ENCODE data around the gene MMP11.

MMP11 gene, protein sequence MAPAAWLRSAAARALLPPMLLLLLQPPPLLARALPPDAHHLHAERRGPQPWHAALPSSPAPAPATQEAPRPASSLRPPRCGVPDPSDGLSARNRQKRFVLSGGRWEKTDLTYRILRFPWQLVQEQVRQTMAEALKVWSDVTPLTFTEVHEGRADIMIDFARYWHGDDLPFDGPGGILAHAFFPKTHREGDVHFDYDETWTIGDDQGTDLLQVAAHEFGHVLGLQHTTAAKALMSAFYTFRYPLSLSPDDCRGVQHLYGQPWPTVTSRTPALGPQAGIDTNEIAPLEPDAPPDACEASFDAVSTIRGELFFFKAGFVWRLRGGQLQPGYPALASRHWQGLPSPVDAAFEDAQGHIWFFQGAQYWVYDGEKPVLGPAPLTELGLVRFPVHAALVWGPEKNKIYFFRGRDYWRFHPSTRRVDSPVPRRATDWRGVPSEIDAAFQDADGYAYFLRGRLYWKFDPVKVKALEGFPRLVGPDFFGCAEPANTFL

DNA sequence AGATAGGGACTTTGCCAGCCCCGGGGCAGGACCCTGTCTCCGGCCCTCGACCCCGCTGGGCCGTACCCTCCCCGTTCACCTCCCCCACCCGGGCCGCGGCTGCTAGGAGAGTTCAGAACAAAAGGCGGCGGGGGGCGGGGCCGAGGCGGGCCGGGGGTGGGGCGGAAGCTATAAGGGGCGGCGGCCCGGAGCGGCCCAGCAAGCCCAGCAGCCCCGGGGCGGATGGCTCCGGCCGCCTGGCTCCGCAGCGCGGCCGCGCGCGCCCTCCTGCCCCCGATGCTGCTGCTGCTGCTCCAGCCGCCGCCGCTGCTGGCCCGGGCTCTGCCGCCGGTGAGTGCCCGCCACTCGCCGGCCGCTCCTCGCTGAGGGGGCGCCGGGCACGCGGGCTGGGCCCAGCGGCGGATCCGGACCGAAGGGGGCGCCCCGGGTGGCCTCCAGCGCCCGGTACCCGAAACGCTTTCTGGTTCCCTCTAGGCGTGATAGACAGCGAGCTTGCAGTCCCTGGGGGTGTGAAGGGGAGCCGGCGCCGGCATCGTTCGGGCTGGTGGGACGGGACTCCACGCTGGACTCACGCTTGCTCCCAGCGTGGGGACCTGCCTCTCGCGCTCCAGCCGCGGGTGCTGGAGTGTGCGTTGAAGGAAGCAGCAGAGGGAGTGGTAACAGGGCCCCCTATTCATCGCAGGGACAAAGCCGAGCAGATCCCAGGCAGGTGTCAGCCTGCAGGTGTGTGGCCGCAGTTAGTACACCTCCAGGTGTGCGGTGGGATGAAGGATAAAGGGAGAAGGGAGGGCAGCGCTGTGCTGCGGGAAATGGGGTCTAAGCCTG lies at the start of gene MMP11:
MMP11 (plus strand) TSS at position 201 of the 825 bp plus-strand sequence; CDS start at position 223, 22 bp downstream.
- no peak for DNase-seq (ENCODE audit: low spot score)

DNA sequence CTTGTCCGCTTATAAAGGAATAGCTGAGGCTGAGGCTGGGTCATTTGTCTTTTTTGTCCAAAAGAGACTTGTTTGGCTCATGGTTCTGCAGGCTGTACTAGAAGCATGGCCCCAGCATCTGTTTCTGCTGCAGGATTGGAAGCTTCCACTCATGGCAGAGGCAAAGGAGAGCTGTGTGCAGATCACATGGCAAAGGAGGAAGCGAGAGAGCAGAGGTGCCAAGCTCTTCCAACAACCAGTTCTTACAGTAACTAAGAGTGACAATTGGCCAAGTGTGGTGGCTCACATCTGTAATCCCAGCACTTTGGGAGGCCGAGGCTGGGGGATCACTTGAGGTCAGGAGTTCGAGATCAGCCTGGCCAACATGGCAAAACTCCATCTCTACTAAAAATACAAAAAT lies 44.5 kb upstream of the MMP11 start:
- DNase-seq (ENCODE audit: low spot score): peak; percentile 57

DNA sequence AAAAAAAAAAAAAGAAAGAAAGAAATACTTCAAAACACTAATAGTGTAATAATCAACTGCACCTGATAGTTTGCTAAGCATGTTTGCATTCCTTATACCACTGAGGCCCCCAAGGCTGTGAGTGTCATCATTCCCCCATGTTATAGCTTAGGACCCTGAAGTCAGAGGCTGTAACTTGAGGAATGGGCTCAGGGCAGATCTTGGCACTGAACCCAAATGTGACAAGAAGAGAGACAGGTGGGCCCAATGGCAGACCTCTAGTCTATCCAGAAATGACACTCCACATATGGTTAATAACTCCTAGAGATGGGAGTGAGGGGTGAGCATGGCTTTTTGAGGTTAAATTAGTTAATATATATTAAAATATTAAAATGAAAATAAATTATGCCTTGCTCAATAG lies 35.0 kb upstream of the MMP11 start:
- no peak for DNase-seq (ENCODE audit: low spot score)

DNA sequence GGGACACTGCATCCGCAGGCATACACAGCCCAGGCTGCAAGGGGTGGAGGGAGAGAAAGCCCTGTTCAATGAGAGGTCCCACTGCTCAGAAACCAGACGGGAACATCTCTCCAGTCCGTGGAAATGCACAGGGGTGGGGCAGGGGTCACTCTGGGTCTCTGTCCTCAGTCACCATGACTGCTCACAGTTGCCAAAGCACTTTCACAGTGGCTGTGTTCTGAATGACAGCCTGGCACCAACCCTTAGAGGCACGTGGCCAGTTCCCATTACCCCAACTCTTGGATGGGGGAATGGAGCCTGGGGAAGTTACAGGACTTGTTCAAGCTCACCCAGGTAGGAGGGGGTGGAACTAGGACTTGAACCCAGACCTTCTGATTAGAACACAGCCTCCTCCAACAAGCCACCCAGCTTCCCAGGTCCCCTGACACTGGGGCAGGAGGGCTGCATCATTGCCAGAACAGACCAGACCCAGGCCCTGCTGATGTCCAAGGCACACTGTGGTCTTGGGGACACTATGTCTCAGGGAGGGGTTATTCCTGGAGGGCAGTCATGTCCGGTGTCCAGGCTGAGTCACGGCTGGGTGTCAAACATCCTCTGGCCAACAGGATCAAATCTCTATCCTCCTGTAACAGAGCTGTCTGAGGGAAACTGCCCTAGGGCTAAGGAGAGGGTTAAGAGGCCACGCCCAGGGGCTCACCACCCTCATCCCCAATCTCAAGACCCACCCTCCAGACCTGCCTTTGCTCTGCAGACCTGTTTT lies 30.0 kb upstream of the MMP11 start:
- no peak for DNase-seq (ENCODE audit: low spot score)

DNA sequence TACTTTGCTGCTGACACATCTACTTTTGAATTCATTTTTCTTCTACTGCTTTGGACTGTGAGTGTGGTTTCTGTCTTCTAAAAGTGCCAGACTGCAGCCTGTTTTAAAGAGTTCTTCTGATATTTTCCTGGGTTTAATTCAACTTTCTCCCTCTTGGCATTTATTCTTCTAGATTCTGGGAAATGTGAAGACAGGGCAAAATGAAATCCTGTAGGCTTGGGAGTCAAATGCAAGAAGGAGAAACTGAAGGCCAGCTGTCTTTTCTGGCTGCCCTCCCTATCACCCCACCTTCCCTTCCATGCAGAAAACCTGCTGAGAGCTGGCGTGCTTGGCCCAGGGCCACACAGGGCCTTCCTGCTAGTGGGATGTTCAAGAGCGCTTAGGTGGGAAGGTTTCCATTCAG lies 29.3 kb upstream of the MMP11 start:
- DNase-seq (ENCODE audit: low spot score): no peak

DNA sequence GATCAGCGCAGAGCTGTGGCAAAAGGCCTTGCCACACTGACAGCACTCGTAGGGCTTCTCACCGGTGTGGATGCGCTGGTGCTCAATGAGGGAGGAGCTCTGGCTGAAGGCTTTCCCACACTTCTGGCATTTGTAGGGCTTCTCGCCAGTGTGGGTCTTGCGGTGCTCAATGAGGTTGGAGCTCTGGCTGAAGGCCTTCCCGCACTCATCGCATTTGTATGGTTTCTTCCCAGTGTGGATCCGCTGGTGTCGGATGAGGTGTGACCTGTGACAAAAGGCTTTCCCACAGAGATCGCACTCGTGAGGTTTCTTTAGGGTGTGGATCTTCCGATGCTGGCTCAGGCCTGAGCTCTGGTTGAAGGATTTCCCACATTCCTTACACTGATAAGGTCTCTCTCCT lies 28.6 kb upstream of the MMP11 start:
- DNase-seq (ENCODE audit: low spot score): no peak

DNA sequence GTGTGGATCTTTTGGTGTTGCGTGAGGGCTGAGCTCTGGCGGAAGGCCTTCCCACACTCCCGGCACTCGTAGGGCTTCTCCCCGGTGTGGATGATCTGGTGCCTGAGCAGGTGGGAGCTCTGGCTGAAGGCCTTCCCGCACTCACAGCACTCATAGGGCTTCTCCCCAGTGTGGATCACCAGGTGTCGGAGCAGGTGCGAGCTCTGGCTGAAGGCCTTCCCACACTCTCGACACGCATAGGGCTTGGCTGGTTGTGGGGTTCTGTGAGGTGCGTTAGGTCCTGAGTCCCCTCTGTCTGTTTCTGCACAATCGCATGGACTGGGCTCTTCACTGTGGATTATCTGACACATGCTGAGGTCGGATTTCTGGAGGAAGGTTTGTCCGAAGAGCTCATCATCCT lies 28.2 kb upstream of the MMP11 start:
- no peak for DNase-seq (ENCODE audit: low spot score)

DNA sequence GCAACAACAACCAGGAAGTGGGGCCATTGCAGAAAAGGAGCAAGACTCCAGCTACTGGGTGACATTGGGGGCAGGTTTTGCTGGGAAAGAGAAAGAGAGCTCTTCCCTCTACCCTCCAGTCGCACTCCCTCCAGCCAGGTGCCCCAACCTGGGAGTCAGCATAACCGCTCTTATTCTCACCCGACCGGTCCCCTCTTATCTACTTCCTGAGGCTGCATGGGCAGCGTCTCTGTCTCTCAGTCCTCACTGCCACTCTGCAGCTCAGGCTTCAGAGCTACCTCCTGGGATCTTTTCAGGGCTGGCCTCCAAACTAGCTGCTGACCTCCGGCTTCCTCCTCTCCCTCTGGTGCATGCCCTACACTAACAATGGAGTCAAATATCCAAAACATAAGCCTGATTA lies 26.9 kb upstream of the MMP11 start:
- no peak for DNase-seq (ENCODE audit: low spot score)

DNA sequence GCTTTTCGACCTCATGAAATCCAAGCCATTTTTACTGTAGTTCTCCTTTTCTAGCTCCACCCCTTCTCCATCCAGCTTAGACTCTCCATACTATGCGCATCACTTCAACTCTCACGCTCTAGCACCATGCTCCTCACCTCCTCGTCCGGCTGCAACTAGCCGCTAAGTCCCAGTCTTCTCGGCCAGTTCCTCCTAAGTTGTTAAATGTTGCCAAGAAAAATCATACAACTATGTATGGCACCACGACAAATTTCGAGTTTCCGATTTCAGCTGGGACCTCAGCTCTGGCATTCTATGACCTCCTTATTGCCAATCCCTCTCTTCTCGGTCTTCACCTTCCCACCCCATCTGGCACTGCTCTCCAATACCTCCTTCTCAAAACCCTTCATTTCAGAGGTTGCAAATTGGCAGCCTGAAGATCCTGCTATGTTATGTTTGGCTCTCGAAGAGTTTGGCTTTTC lies 22.8 kb upstream of the MMP11 start:
- DNase-seq (ENCODE audit: low spot score): no peak

DNA sequence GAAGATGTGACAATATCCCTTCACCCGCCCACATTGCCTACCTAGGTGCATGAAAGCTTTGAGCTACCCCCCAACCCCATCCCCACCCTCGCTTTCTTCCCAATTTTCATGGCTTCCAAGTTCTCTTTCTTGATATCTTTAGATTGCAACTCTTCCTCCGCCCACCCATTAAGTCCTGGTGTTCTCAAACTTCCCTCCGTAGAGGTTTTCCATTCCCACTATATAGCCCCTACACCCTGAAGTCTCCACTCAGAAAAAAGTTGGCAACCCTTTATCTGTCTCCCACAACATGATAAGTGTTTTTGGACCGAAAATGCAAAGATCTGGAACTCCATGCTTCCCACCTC lies 22.3 kb upstream of the MMP11 start:
- no peak for DNase-seq (ENCODE audit: low spot score)

DNA sequence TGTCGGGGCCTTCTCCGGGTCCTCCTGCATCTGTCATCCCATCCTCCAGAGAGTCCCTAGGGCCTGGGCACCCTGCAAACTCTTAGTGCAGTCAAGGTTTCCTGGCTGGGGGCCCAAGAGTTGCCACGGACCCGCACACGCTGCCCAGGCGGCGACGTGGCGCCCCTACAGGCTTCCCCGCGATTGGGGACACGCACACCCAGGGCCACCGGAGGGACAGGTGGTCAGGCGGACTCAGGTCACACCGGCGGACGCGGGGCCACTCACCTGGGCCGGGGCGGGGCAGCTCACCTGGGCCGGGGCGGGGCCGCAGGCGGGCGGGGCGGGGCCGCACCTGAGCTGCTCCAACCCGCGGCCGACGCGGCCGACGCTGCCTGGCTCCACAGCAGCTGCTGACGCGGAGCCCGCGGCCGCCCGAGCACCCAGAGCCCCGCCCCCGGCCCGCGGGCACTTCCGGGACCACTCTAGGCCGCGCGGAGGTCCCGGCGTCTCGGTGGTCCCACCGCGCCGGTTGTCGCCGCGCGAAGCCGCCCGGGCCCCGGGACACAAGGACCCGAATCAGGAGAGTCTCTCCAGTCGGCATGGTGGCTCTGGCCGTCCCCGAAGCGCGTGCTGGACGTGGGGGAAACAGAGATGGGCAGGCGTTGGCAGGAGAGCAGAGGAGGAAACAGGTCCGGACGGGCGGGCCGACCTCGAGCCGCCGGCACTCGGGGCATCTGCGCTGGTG lies 21.8 kb upstream of the MMP11 start, which contains the start of gene ZNF70:
ZNF70 (minus strand) TSS at position 399 of the 727 bp plus-strand sequence. CDS start 5,972 bp downstream, outside the sequence.
- DNase-seq (ENCODE audit: low spot score): peak; percentile 56

DNA sequence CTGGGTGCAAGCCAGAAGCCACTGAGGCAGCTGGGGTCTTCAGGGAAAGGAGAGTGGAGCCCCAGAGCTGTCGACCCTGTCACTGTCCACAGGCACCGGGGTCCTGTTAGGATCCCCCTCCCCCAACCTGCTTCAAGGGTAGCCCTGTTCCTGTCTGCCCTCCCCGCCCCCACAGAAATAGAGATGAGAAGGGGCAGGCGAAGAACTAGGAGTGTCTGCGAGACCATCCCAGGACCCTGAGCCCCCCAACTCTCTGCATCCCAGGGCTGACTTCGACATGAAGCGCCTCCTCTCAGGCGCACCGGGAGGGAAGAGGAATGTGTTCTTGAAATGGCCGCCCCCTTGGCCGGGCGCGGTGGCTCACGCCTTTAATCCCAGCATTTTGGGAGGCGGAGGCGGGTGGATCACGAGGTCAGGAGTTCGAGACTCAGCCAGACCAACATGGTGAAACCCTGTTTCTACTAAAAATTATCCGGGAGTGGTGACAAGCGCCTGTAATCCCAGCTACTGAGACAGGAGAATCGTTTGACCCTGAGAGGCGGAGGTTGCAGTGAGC lies 21.1 kb upstream of the MMP11 start:
- DNase-seq (ENCODE audit: low spot score): no peak

DNA sequence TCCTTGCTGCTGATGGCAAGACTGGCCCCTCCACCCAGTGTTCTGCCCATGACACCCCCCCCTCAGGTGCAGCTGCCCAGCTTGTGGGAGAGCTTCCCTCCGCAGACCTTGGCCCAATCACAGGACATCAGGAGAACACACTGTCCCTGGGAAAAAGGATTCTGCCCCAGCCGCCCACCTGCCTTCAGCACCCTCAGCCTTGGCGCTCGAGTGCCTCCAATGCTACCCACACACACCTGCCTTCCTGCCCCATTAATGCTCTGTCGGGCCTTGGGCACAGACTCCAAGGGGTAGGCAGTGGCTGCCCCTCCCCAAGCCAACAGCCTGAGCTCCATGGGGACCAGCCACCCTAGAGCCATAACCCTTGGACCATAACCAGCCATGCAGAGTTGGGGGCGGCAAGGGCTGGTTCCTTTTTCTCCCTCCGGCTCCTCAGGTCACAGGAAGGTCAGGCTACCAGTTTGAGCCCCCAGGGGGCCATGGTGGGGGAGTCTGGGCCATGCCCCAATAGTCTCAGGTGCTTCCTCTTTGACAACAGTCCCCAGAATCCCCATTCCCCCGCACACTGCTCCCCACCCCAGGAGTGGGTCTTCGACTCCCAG lies 20.5 kb upstream of the MMP11 start:
- no peak for DNase-seq (ENCODE audit: low spot score)

DNA sequence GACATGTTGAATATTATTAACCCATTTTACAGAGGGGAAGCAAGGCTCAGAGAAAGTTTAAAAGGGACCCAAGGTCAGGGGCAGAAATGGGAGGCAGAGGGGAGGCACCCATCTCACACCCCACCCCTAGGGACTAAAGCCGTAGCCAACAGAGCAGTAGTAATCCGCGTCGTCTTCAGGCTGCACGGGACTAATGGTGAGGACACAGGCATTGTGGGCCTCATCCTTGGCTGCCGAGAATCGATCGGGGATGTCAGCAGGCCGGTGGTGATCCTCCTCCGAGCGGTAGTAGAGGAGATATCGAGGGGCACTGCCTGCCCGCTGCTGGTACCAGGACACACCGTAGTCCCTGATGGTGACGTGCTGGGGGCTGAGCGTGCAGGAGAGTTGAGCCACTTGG lies 19.9 kb upstream of the MMP11 start:
- DNase-seq (ENCODE audit: low spot score): no peak

DNA sequence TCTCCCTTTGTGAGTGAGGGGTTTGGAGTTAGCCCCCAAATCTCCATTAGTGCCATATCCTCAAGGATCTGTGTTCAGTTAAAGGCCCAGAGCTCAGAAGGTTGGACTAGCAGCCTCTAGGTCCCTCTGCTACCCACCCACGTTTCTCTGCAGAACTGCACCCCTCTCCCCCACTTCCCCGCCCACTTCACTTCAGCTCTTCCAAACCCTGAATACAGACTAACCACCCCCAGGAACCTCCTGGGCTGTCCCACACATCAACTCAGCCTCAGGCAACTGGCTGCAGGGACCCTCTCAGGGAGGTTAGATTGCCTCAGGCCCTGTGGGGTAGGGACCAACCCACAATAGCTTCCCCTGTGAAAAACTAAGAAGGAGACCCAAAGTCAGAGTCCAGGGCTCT lies 19.3 kb upstream of the MMP11 start:
- no peak for DNase-seq (ENCODE audit: low spot score)

DNA sequence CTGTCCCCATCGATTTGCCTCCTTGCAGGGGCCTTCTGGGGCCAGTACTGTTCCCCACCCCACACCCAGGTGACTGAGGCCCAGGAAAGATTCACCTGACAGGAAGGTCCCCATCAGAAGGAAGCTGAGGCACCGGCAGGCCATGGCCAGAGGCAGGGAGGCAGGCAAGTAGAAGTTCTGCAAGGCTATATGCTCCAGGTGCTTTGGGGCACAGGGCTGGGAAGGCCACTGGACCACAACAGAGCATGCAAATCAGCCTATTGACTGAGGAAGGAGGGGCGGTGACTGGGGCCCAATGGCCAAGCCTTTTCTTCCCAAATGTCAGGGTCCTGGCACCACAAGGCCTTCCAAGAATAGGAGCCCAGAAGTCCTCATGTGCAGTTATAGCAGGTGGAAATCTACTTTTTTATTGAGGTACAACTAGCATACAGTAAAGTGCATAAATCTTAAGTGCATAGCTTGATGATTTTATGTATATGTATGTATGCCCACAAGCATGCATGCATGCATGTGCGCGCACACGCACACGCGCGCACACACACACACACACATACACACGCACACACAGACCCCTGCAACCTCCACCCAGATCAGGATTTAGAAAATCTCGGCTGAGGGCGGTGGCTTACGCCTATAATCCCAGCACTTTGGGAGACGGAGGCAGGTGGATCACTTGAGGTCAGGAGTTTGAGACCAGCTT lies 18.3 kb upstream of the MMP11 start, which contains the start of gene VPREB3:
VPREB3 (minus strand) TSS at position 206 of the 700 bp plus-strand sequence; CDS start at position 144, 62 bp downstream.
- DNase-seq (ENCODE audit: low spot score): no peak

DNA sequence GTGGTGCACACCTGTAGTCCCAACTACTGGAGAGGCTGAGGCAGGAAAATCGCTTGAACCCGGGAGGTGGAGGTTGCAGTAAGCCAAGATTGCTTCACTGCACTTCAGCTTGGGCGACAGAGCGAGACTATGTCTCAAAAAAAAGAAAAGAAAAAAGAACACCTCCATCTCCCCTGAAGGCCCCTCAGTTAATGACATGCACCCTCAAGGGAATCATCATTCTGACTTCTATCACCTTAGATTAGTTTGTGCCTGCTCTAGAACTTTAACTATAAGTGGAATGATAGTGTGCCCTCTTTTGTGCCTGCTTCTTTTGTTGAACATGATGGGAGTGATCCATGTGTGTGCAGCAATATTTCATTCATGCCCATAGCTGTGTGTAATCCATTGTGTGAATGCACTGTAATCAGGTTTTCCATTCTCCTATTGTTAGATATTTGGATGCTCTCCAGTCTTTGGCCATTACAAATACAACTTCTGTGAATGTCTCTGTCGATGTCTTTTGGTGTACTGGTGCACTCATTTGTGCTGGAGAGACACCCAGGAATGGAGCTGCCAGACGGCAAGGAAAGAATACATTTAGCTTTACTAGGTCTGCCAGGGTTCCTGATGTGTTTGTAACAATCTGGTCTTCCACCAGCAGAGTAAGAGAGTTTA lies 17.5 kb upstream of the MMP11 start:
- DNase-seq (ENCODE audit: low spot score): peak; percentile 95

DNA sequence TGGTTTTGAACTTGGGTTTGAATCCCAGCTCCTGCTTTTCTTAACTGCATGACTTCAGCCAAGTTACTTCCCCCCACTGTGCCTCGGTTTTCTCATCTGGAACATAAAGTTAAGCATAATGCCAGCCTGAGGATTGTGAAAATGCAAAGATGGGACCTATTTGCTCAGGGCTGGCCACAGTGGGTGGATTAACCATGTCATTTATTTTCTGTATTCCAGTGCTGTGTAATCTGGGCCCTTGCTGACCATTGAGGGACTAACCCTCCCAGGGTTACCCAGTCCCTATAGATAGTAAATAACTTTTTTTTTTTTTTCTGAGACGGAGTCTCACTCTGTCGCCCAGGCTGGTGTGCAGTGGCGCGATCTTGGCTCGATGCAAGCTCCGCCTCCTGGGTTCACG lies 16.9 kb upstream of the MMP11 start:
- no peak for DNase-seq (ENCODE audit: low spot score)

DNA sequence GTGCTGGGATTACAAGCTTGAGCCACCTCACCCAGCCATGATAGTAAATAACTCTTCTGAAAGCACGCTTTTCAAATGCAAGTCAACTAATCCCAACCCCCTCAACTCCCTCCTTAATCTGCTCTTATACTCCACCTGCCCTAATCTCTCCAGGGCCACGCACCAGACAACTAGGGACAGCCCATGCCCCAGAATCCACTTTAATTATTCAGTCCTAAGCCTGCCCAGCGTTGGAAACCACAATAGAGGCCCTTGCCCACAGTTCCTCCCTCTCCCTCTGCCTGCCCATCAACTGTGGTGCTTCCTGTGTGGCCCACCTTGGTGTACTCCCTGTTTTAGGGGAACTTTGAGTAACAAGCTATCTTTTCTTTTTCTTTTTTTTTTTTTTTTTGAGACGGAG lies 15.8 kb upstream of the MMP11 start:
- DNase-seq (ENCODE audit: low spot score): no peak
